Mesenchymal stem cell (in vitro differentiated cells and primary cell): ENCODE results near the gene ZNF559.
A peak's percentile ranks its signal among the peaks of the same experiment; 100 is the strongest.
"Not testable (repeated sequence)": the region's sequence is repeated elsewhere in the genome, so short reads cannot be mapped to it uniquely, and the experiment has no call there.

ENCODE experiments used
- DNase-seq: peaks from one replicate; pipeline ENCODE4 v3.0.0-alpha.2; 2013
- H2AFZ ChIP-seq: one replicate; pipeline ENCODE4 v1.6.1; 2013; ENCODE audit warnings: low read depth, mild to moderate bottlenecking, control low read depth, inconsistent platforms, low read length, moderate library complexity
- H2AK5ac ChIP-seq: 2 replicates; pipeline ENCODE4 v1.6.1; 2013; ENCODE audit warnings: low read length, moderate library complexity, mild to moderate bottlenecking, inconsistent platforms; ENCODE audit not compliant: severe bottlenecking
- H2BK120ac ChIP-seq: one replicate; pipeline ENCODE4 v1.6.1; 2013; ENCODE audit warnings: low read depth, mild to moderate bottlenecking, inconsistent platforms, low read length, moderate library complexity
- H2BK12ac ChIP-seq, 2 experiments: one replicate each; pipeline ENCODE4 v1.6.1; 2013; ENCODE audit warnings: inconsistent platforms in 2 of 2, low read length in 2 of 2, mild to moderate bottlenecking in 2 of 2, moderate library complexity in 2 of 2, control low read depth in 1 of 2
- H2BK15ac ChIP-seq: one replicate; pipeline ENCODE4 v1.6.1; 2013; ENCODE audit warnings: mild to moderate bottlenecking, low read depth, inconsistent platforms; ENCODE audit not compliant: poor library complexity, severe bottlenecking
- H2BK5ac ChIP-seq: 2 replicates; pipeline ENCODE4 v1.6.1; 2013; ENCODE audit warnings: low read depth, mild to moderate bottlenecking, low read length, control low read depth, inconsistent platforms; ENCODE audit not compliant: poor library complexity, severe bottlenecking
- H3K14ac ChIP-seq, 2 experiments: one replicate each; pipeline ENCODE4 v1.6.1; 2013; ENCODE audit warnings: inconsistent platforms in 2 of 2, low read length in 2 of 2, control low read depth in 1 of 2, mild to moderate bottlenecking in 1 of 2, moderate library complexity in 1 of 2
- H3K18ac ChIP-seq, 2 experiments: one replicate each; pipeline ENCODE4 v1.6.1; 2013; ENCODE audit warnings: inconsistent platforms in 2 of 2, low read length in 2 of 2, control low read depth in 1 of 2, low read depth in 1 of 2, mild to moderate bottlenecking in 1 of 2
- H3K23ac ChIP-seq, 2 experiments: one replicate each; pipeline ENCODE4 v1.6.1; 2013; ENCODE audit warnings: inconsistent platforms in 2 of 2, low read length in 2 of 2, mild to moderate bottlenecking in 2 of 2, moderate library complexity in 2 of 2, control low read depth in 1 of 2
- H3K27ac ChIP-seq: 2 replicates; pipeline ENCODE4 v1.5.1; 2013; ENCODE audit warnings: mild to moderate bottlenecking, moderate library complexity, low read length, control low read depth, inconsistent platforms; ENCODE audit not compliant: poor library complexity, severe bottlenecking
- H3K27me3 ChIP-seq, 2 experiments: 2 replicates each; pipeline versions ENCODE4 v1.6.1 to v1.7.0; 2013; ENCODE audit warnings: low read length in 2 of 2, mild to moderate bottlenecking in 2 of 2, moderate library complexity in 2 of 2, control low read depth in 1 of 2, inconsistent platforms in 1 of 2; ENCODE audit not compliant: control insufficient read depth in 1 of 2, insufficient read depth in 1 of 2
- H3K36me3 ChIP-seq, 2 experiments: 2 replicates each; pipeline versions ENCODE4 v1.6.1 to v1.7.0; 2013; ENCODE audit warnings: low read length in 2 of 2, control low read depth in 1 of 2, inconsistent platforms in 1 of 2, low read depth in 1 of 2, mild to moderate bottlenecking in 1 of 2; ENCODE audit not compliant: insufficient read depth in 2 of 2, control insufficient read depth in 1 of 2
- H3K4ac ChIP-seq, 2 experiments: one replicate each; pipeline ENCODE4 v1.6.1; 2013; ENCODE audit warnings: inconsistent platforms in 2 of 2, low read length in 2 of 2, mild to moderate bottlenecking in 2 of 2, moderate library complexity in 2 of 2, control low read depth in 1 of 2, low read depth in 1 of 2
- H3K4me1 ChIP-seq: 2 replicates; pipeline ENCODE4 v1.6.1; 2013; ENCODE audit warnings: low read depth, low read length, control low read depth; ENCODE audit not compliant: control insufficient read depth, insufficient read depth
- H3K4me2 ChIP-seq: 2 replicates; pipeline ENCODE4 v1.6.1; 2013; ENCODE audit warnings: low read length, mild to moderate bottlenecking, inconsistent platforms; ENCODE audit not compliant: poor library complexity, severe bottlenecking
- H3K4me3 ChIP-seq, 2 experiments: 2 replicates each; pipeline versions ENCODE4 v1.5.1 to v1.7.0; 2013; ENCODE audit warnings: low read length in 2 of 2, mild to moderate bottlenecking in 2 of 2, control low read depth in 1 of 2, low read depth in 1 of 2; ENCODE audit not compliant: insufficient read depth in 1 of 2
- H3K79me1 ChIP-seq: replicated peaks from 2 replicates; pipeline ENCODE4 v1.6.1; 2013; ENCODE audit warnings: mild to moderate bottlenecking, control low read depth, low read length, inconsistent platforms; ENCODE audit not compliant: poor library complexity, severe bottlenecking
- H3K9ac ChIP-seq: 2 replicates; pipeline ENCODE4 v1.7.0; 2013; ENCODE audit warnings: mild to moderate bottlenecking, low read length, moderate library complexity
- H3K9me3 ChIP-seq: 2 replicates; pipeline ENCODE4 v1.7.0; 2013; ENCODE audit warnings: mild to moderate bottlenecking, low read length; ENCODE audit not compliant: control insufficient read depth
- H4K8ac ChIP-seq: one replicate; pipeline ENCODE4 v1.6.1; 2013; ENCODE audit warnings: inconsistent platforms, mild to moderate bottlenecking, low read length, moderate library complexity
- H4K91ac ChIP-seq: one replicate; pipeline ENCODE4 v1.6.1; 2013; ENCODE audit warnings: mild to moderate bottlenecking, low read length, inconsistent platforms
- WGBS: methylation state at CpG from one replicate; pipeline ENCODE4 v1.1.7; 2013; ENCODE audit warnings: mixed read lengths; 5-methylcytosine and 5-hydroxymethylcytosine counted together

The ZNF559 gene

GRCh38 chr19:9309974-9310446 lies 14.0 kb upstream of the ZNF559 start:
- peak overlapping the region; percentile 58 for H4K91ac ChIP-seq
- peaks cover 7% of the 10 kb centered on the region for H3K79me1 ChIP-seq
- peak overlapping the region; percentile 94 for H3K9ac ChIP-seq
- peak overlapping the region; percentile 77 to 98 for H3K4me3 ChIP-seq
- H3K14ac ChIP-seq, result no peak overlapping the region
- peak overlapping the region; percentile 61 to 96 for H3K18ac ChIP-seq
- H4K8ac ChIP-seq, result peak overlapping the region; percentile 93
- peak; percentile 92 for DNase-seq
- peak overlapping the region in 1 of 2 experiments; percentile 60 for H3K4ac ChIP-seq
- H2BK12ac ChIP-seq, result no peak overlapping the region
- peaks cover 4% of the 10 kb centered on the region for H3K9me3 ChIP-seq
- no peak overlapping the region for H3K23ac ChIP-seq
- no peak overlapping the region for H2AK5ac ChIP-seq
- H3K36me3 ChIP-seq, result peaks cover 3 to 4% of the 10 kb centered on the region in 2 experiments
- H2BK5ac ChIP-seq, result no peak overlapping the region
- no peaks in the 10 kb centered on the region for H3K4me1 ChIP-seq
- H3K4me2 ChIP-seq, result peak overlapping the region; percentile 72
- no peaks in the 10 kb centered on the region for H3K27me3 ChIP-seq
- peak overlapping the region; percentile 84 for H2BK120ac ChIP-seq
- H2AFZ ChIP-seq, result peak overlapping the region; percentile 36
- H3K27ac ChIP-seq, result peak overlapping the region; percentile 97
- H2BK15ac ChIP-seq, result no peak overlapping the region
- 18% methylated on average over 12 of the region's 13 CpGs for WGBS

GRCh38 chr19:9313756-9314155 lies 10.2 kb upstream of the ZNF559 start:
- H3K23ac ChIP-seq, result no peak overlapping the region
- no peak overlapping the region for H3K4me2 ChIP-seq
- no peak overlapping the region for H2BK120ac ChIP-seq
- no peak overlapping the region for H3K4ac ChIP-seq
- H2BK15ac ChIP-seq, result no peak overlapping the region
- H2AK5ac ChIP-seq, result no peak overlapping the region
- H2AFZ ChIP-seq, result no peak overlapping the region
- no peak for DNase-seq
- H3K27ac ChIP-seq, result no peak overlapping the region
- no peaks in the 10 kb centered on the region for H3K9me3 ChIP-seq
- H3K9ac ChIP-seq, result no peak overlapping the region
- no peaks in the 10 kb centered on the region for H3K27me3 ChIP-seq
- no peak overlapping the region for H3K18ac ChIP-seq
- no peaks in the 10 kb centered on the region for H3K36me3 ChIP-seq
- no peak overlapping the region for H3K4me3 ChIP-seq
- no peak overlapping the region for H4K91ac ChIP-seq
- no peak overlapping the region for H2BK5ac ChIP-seq
- 80% methylated on average over 4 of the region's 4 CpGs for WGBS
- no peaks in the 10 kb centered on the region for H3K4me1 ChIP-seq
- H4K8ac ChIP-seq, result no peak overlapping the region
- H2BK12ac ChIP-seq, result no peak overlapping the region
- peaks cover 2% of the 10 kb centered on the region for H3K79me1 ChIP-seq
- no peak overlapping the region for H3K14ac ChIP-seq

- Histone ChIP-seq H3K79me1 (peaks cover 8% of the 10 kb centered on the region), H3K27me3 (no peaks in the 10 kb centered on the region), H3K36me3 (peaks cover 7 to 11% of the 10 kb centered on the region in 2 experiments), H3K4me1 (peaks cover 2% of the 10 kb centered on the region), H2BK12ac (no peak overlapping the region), H3K14ac (no peak overlapping the region), H3K9ac (no peak overlapping the region), H3K18ac (no peak overlapping the region), H3K4ac (no peak overlapping the region), H3K4me2 (no peak overlapping the region), H2AK5ac (no peak overlapping the region), H3K23ac (no peak overlapping the region), H4K91ac (no peak overlapping the region), H4K8ac (no peak overlapping the region), H2AFZ (no peak overlapping the region), H3K9me3 (peaks cover 17% of the 10 kb centered on the region), H2BK120ac (no peak overlapping the region), H3K27ac (no peak overlapping the region), H2BK15ac (no peak overlapping the region), H2BK5ac (no peak overlapping the region), H3K4me3 (peak overlapping the region in 1 of 2 experiments; percentile 17)
- no peak for DNase-seq
- WGBS, result 83% methylated on average over 11 of the region's 23 CpGs
These were observed 2.6 kb upstream of the ZNF559 start for GRCh38 chr19:9321338-9321737.

GRCh38 chr19:9321756-9322155 lies 2.2 kb upstream of the ZNF559 start:
- H3K27me3 ChIP-seq, H3K79me1 ChIP-seq, H2BK12ac ChIP-seq, H3K23ac ChIP-seq, H2BK15ac ChIP-seq, H3K4me3 ChIP-seq, H2AFZ ChIP-seq, H2AK5ac ChIP-seq, H2BK120ac ChIP-seq, H3K4ac ChIP-seq, H3K4me1 ChIP-seq, H3K9ac ChIP-seq, H3K27ac ChIP-seq, H2BK5ac ChIP-seq, H3K4me2 ChIP-seq, H3K18ac ChIP-seq, H3K14ac ChIP-seq, H4K91ac ChIP-seq, H4K8ac ChIP-seq, DNase-seq: not testable (repeated sequence)
- WGBS, result 84% methylated on average over 10 of the region's 14 CpGs
- Histone ChIP-seq H3K9me3 (peaks cover 21% of the 10 kb centered on the region), H3K36me3 (peaks cover 7 to 11% of the 10 kb centered on the region in 2 experiments)
